Right renal cortex interstitium (tissue), 3 donors: ENCODE data around the gene NFYC. TPM values are rescaled to one million over a fixed set of nuclear protein-coding genes. Genes with fewer than 3 reads are reported as not detected.
A peak's percentile ranks its signal among the peaks of the same experiment; 100 is the strongest.
"Not testable (repeated sequence)": the region's sequence is repeated elsewhere in the genome, so short reads cannot be mapped to it uniquely, and the experiment has no call there.

Experiments
- DNase-seq, 3 donors: peaks; one replicate each; pipeline ENCODE4 v3.0.0-alpha.2; 2013; ENCODE audit warnings: low read depth in 3 of 3, low spot score in 2 of 3
- polyA plus RNA-seq, 3 donors: library from polyadenylated mRNA; unstranded; fragments of 120-200 nt; gene quantifications; one replicate each; pipeline ENCODE4 v1.2.1, GENCODE V29; 2013; ENCODE audit not compliant: insufficient read length in 3 of 3

NFYC gene
- polyA plus RNA-seq, 3 donors = 89.3 to 94.0 (median 90.8) TPM

DNA sequence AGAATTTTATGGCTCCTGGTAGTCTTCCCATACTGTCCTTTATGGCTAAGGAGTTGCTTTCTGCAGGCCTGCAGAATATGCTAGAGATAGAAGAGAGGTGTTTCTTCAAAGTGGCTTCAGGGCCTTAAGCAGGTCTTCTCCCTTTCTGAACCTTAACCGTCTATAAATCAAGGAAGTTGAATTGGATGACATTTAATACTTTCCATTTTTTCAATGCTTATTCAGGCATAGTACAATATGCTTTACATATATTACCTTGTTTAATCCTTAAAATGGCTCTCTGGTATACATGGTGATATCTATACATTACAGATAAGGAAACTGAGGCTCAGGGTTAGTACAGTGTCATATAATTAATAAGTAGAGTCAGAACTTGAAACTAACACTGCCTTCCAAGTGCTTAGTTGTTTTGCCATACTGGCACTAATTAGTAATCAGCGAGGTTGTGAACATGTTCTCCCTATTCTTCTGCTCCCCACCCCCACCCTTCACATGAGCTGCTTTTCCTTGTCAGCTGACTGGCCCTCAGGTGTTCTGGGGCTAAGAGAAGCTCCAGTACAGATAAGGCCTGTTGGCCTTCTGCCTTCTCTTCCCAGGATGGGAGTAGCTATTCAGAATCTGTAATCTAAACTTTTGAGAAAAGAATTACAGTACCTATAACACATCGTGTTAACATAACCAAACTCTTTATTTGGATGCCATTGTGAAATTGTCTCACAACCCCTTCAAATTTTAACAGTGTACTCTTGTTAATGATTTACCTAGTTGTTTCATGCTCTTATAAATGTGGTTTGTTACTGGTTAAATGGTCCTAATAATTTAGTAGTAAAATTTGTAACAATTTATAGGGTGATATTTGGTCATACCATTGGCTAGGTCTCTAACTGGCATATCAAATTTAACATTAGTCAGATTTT, 13.6 kb downstream of the NFYC start:
- DNase-seq = no peak

- DNase-seq = no peak
Observed at GRCh38 chr1:40706626-40707025, 15.1 kb downstream of the NFYC start.

- peak in 2 of 3 donors; percentile 69 to 81 for DNase-seq
Observed at GRCh38 chr1:40708750-40709099, 17.2 kb downstream of the NFYC start.

- DNase-seq = peak in 2 of 3 donors; percentile 91
Observed at GRCh38 chr1:40709100-40709801, 17.7 kb downstream of the NFYC start.

DNA sequence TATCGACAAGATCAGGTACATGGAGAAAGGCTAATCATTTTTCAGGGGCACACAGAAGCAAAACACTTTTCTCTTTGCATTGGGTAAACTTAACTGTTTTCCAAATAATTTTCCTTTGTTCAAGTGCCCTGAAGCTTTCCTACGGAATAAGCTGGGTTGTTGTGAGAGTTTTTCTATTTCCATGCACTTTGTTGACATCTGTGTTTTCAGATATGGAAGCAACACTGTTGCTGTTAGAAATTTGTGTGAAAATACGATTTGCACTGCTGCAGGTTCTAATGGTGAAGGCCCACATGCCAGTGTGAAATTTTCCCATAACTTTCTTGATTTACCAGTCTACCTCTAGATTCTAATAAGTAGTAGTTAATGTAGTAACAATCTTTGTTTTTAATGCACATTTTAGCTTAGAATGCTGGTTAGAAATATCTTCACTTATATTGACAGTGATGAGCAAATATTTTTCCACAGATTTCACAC, 18.3 kb downstream of the NFYC start:
- no peak for DNase-seq

DNA sequence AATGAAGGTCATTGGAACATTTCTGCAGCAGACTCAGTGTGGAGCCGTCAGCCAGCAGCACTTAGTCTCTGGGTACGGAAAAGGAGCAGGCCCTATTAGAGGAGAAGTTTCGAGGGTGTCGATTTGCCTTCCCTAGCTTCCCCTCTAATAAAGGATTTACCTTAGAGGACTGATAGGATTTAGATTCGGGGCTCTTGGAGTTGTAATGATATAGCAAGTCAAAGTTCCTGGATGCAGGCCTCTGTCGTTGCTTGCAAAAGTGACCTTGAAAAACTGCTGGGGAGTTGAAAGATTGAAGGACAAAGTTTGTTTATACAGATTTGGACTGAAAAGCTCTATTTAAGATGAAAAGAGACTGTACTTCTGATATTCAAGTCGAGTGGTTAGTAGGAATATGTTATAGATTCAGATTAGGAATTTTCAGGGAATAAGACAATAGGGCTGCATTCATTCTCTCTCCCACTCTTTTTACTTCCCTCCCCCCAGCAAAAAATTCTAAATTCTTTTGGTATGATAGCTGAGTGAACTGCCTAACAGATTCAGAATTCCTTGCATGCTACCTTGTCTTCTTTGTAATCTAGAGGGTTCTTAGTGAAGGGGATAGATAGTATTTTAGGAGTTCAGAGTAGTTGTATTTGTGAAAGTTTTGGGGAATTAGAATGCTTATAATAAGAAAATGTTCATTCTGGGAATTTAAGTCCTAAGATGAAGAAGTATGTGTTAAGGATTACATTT, 19.2 kb downstream of the NFYC start:
- DNase-seq = no peak

DNA sequence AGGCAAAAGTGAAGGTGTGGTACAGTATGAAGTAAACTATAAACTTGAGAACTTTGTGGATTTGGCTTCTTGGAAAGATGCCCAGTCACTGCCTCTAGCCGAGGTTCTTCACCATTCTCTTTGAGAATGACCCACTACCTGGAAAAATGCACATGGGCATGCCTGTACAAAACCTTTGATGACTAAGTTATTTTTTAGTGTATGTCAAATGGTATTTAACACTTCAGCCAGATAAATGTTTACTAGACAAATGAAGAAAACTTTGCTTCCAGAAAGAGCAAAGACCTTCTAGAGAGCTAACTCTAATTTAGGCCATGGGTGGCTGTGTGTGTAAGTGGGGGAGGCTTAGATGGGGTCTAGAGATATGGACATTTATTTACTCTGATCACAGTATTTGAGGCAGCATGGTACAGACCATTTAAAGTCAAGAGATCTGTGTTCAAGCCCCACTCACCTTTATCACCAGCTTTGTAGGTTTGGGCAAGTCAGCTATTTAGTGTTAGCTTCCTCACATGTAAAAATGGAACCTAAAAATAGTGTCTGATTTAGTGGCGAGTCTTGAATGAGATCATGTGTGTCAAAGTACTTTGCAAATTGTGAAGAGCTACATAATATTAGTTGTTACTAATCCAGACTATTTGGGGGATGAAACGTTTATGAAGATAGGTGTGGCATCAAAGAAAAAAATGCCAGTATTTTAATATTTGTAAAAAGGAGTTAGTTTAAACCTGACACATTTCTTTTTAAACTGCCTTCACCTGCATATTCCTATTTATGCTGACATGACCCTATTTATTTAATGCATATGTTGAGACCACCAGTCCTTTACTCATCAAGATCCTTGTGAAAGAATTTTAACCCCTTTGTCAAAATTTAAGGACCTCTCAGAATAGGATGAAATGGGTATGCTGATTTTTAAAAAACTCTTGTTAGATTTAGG, 20.2 kb downstream of the NFYC start:
- no peak for DNase-seq

DNA sequence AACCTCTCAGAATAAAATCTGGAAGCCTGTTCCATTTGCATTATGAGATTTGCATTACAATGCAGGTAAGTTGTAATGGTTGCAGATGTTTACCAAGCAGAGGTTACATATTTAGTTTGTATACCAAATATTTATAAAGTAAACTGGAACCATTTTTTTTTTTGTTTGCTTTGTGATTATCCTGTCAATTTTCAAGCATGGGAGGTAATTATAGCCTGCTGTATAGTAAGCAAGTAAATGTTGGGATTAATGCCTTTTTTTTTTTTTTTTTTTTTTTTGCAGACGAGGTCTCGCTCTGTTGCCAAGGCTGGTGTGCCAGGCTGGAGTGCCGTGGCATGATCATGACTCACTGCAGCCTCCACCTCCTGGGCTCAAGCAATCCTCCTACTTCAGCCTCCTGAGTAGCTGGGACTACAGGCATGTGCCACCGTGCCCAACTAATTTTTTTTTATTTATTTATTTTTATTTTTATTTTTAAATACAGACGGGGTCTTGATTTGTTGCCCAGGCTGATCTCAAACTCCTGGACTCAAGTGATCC, 21.0 kb downstream of the NFYC start:
- DNase-seq = no peak

DNA sequence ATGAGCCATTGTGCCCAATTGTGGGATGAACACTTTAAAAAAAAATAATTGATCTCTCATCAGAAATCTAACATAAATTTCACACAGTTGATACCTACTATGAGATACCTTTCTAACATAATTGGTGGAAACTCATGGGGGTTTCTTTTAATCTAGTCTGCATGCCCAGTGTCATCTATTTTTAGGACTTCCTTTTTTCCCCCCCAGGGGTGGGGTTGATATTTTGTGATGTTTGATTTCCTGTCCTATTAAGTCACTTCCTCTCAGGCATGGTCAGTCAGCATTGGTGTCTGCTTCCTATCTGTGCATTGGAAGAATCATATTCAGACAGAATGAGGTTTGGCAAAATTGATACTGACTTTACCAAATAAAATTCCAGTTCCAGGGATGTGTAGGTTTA, 21.5 kb downstream of the NFYC start:
- no peak for DNase-seq

DNA sequence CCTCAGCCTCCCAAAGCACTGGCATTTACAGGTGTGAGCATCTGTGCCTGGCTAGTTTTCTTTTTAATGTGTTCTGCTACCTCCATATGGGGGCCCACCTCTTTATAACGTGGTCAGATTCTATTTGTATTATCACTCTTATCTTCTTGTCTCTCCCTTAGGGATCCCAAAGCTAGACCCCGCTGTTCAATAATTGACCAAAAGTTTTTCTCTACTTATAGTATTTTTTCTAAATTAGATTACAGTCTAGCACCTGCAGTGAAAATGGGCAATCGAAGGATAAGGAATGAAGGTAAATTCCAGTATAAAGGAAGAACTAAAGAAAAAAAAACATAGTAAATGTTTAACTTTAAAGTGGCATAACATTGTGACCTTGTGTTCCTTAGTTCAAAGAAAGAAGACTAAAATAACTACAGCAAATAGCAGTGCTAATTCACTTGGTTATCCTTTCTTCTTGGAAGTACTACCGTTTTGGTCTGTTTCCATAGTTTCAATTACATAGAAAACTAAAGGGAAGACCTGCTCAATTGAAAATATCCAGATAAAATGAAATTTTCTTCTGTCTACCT, 24.1 kb downstream of the NFYC start:
- DNase-seq = no peak

- DNase-seq = no peak
Observed at GRCh38 chr1:40717065-40717464, 25.6 kb downstream of the NFYC start.

DNA sequence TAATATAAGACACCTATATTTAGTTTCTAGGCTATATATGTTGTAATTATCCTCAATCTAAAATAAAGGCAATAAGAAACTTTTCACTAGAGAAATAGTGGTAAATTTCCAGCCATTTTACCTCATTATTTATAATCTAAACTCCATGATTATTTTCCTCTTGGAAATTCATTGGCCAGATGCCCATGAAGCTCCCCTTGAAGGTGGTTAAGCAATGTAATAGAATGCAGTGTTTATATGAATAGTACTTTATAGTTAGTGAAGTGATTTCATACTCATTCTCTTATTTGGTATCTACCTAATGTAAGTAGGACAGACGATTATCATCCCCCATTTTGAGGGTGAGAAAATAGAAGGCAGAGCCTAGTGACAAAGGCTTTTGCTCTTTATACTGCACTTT, 26.5 kb downstream of the NFYC start:
- no peak for DNase-seq

GRCh38 chr1:40720493-40720892, 29.0 kb downstream of the NFYC start:
- DNase-seq = no peak

DNA sequence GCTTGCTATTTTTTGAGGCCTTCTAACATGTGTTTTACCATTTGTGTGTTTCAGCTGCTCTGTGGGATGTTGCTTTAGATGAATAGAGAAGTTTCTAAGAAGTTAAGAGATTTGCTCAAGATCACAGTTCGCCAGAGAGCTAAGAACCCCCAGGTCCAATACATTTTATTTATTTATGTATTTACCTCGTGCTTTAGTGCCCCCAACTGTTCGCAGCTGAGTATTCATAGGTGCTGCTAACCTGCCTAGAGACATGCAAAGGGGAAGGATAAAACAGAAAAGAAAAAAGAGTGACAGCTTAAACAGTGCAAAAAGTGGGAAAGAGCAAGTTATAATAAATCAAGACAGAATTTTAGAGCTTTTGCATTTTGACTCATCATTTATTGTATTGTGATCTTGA, 31.1 kb downstream of the NFYC start:
- no peak for DNase-seq

DNA sequence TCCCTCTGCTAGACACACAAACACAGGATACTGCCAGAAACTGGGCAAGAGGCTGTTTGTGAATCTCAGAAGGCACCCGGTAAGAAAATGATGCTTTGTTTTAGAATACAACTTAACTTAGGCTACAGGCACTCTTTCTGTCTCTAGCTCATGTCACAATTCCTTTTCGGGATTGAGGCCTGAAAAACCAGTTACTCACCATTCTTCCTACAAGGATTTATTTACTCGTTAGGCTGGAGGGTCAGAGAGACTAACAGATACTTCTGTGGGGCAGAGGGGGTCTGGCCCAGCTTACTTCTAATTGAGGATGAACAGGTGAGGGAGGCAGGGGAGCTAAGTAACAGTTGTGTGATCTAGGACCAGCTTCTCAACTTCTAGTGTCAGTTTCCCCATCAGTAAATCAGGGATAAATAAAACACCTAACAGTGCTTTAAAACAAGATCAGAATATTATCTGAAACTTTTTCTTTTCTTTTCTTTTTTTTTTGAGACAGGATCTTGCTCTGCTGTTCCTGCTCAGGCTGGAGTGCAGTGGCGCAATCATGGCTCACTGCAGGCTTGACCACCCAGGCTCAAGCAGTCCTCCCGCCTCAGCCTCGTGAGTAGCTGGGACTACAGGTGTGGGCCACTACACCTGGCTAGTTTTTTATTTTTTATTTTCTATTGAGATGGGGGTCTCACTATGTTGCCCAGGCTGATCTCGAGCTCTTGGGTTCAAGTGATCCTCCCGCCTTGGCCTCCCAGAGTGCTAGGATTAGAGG, 31.9 kb downstream of the NFYC start:
- no peak for DNase-seq

DNA sequence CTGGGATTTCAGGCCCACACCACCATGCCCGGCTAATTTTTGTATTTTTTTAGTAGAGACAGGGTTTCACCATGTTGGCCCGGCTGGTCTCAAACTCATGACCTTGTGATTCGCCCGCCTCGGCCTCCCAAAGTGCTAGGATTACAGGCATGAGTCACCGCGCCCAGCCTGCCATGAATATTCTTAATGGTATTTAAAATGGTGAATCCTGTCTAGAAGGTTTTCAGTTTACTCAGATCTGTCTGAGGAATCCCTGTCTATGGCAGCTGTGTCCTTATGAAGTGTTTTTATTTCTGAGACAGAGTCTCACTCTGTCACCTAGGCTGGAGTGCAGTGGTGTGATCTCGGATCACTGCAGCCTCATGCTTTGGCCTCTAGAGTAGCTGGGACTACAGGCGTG, 36.2 kb downstream of the NFYC start:
- DNase-seq = not testable (repeated sequence)

GRCh38 chr1:40729316-40729862, 37.9 kb downstream of the NFYC start:
- DNase-seq = not testable (repeated sequence)

- no peak for DNase-seq
Observed at GRCh38 chr1:40732756-40733301, 41.3 kb downstream of the NFYC start.
